Activated CD4-positive, alpha-beta T cell treated with anti-CD3 and anti-CD28 coated beads for 48 hours (primary cell): ENCODE data around the gene RGCC.

Experiments used
- DNase-seq: peaks from one replicate; pipeline ENCODE4 v3.0.0-alpha.2; 2020

RGCC gene

GRCh38 chr13:41455725-41456419 lies 1.5 kb upstream of the RGCC start:
- no peak for DNase-seq

GRCh38 chr13:41457589-41458186 lies 338 bp downstream of the RGCC start:
- DNase-seq: peak; percentile 60

- DNase-seq: peak; percentile 71
Measured at GRCh38 chr13:41458187-41458760, 924 bp downstream of the RGCC start.

DNA sequence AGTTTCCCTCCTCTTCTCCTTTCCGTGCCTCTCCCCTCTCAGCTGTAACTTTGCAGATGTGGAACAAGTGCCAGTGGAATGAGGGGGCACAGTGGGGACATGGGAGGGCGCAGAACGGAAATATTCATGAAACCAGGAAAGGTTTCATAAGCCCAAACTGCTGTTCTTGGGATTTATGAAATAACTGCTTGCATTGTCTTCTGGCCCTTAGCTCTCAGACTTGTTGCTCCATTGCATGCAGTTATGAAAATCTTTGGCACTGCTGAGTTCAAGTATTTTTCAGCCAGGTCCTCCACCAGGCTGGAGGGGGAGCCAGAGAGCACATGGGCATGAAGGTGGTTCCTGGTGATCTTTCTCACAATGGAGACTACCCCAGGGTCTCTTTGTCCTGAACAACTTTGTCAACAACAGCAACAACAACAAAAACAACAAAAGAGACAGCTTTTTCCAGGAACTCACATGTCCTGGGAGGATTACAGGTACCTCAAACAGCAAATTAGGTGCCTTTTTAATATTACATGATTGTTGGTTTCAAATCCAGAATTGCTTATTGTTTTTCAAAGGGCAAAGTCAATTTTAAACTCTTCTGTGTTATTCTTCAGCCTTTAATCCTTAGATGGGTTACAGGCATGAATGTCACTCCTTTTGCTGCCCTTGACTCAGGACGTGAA lies 1.5 kb downstream of the RGCC start:
- DNase-seq: peak; percentile 80

DNA sequence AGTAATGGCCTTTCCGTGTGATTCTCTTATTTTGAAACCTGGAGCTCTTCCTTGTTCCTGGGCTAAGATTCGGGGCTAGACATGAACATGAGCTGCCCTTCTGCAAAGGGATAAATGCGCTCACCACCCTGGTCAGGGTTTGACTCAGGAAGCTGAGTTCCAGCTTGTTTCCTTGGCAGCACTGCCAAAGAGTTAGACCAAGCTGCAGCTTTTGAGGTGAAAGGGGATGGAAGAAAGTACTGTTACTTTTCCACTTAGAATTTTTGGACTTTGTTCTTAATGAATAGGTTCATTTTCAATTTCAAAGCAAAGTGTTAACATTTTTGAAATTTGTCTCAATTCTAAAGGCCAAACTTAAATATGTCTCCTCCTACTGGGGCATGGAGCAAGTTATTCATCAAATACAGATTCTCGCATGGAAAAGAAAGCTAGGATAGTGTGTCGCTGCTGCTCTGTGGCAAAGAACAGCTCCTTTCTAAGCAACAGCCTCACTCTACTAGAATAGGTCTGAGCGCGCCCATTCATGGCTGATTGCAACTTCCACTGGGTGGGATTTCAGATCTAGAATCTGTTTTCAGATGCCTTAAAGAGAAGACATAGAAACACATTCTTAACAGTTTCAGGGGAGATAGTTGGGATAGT lies 2.2 kb downstream of the RGCC start:
- DNase-seq: peak; percentile 46

DNA sequence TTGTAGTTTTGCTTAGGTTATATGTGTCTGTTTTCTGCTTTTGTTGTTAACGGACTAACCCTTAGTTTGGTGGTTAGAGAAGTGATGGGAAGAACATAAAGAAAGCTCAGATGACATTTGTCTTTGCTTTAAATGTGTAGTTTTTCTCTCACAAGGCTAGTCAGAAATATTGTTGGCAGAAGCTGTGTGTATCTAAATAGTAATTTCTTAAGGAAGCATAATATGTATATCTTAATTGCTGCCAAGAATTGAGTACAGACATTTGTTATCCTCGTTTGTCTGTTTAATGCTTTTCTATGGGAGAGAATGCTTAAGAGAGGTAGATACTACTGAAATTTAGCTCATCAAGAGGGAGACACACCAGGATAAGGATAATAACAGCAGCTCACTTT lies 2.7 kb downstream of the RGCC start:
- DNase-seq: no peak

DNA sequence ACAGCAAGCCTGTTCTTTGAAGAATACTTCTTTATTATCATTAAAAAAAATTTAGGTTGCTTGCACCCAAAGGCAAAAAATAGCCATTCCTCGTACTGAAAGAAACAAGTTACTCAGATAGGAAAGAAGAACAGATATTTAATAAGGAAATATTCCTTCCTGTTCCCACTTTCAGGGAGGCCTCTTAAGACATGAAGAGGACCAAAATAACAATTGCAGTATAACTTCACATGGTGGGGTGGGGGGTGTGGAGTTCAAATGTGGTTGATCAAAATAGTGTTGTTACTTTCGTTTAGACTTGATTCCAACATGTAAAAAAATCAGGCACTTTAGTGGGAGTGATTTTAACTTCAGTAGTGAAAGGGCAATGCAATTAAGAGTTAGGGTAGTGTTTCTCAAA lies 3.6 kb downstream of the RGCC start:
- DNase-seq: no peak

DNA sequence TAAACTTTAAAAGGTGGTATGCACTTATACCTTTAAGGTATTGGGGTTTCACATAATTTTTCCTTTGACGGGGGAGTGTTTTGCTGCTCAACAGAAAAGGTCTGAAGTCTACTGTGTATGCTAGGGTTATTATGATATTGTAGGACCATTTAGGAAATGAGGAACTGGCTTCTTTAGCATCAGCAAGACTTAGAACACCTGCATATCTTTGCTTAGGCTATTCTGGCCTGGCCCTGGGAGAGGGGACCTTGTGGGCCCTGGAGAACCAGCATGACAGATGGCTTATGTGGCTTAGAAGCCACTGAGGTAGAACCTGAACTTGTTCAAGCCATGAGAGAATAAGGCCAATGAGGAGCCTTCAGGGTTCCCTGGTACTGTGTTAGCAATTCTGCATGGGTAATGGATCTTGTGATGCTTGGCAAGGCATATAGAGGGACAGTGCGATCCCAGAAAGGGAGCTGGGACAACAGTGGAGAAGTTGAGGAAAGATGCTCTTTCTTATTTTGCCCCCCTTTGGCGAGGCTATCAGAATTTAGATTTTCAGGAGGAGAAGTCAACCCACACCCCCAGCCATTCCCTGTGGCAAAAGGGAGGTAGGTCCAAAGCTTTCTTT lies 4.3 kb downstream of the RGCC start:
- DNase-seq: no peak

GRCh38 chr13:41462427-41462826 lies 5.1 kb downstream of the RGCC start:
- no peak for DNase-seq

- DNase-seq: peak; percentile 70
Measured at GRCh38 chr13:41463838-41464602, 6.7 kb downstream of the RGCC start.

DNA sequence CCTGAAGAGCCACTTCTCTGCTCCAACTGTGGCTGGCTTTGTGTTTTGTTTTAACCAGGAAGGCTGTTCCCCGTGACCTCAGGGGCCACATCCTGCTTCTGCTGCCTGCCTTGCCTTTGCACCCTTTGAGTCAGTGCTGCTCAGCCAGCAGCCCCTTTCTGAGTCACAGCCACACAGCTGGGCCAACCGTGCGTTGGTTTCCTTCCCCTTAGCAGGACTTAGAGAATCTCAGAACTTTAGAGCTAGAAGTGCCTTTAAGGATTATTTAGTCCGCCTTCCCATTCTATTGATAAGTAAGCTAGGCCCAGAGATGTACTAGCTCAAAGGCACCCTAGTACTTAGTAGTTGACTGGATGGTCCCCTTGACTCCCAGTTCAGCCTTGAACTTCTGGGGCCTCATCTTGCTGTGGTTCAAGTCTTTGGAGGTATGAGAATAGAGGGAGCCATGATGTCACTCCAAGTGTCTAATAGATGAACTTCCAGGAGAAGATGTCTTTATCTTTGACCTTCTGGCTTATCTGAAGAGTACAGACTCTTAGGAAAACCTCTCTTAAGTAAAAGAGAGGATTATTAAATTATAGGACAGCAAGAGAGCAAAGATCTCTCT lies 8.0 kb downstream of the RGCC start:
- peak; percentile 91 for DNase-seq

GRCh38 chr13:41465898-41466320 lies 8.6 kb downstream of the RGCC start:
- DNase-seq: no peak

DNA sequence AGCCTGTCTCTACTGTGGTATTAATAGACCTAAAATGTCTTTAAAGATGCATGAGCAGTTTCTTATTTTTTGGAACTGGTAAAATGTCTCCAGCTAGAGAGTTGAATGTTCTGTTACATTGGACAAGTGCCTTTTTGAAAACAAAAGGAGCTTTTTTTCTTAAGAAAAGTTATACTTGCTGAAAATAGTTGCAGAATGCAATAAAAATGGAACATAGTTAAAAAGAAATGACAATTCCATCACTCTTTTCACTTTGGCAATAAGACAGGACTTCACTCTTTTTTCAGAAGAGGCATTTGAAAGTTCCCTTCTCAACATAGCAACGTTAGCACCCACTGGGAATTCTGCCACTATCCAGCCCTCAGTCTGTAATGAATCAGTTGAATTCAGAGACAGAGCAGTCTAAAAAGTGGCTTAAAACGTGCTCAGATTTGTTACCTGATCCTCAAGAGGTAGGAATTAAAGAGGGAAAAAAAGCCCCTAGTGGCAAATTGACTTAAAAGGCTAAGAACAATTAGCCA lies 10.1 kb downstream of the RGCC start:
- no peak for DNase-seq

GRCh38 chr13:41468631-41469030 lies 11.3 kb downstream of the RGCC start:
- DNase-seq: no peak

- DNase-seq: peak; percentile 79
Measured at GRCh38 chr13:41470196-41470595, 12.8 kb downstream of the RGCC start.

GRCh38 chr13:41471785-41472184 lies 14.4 kb downstream of the RGCC start:
- no peak for DNase-seq

- no peak for DNase-seq
Measured at GRCh38 chr13:41487222-41487621, 29.9 kb downstream of the RGCC start.

DNA sequence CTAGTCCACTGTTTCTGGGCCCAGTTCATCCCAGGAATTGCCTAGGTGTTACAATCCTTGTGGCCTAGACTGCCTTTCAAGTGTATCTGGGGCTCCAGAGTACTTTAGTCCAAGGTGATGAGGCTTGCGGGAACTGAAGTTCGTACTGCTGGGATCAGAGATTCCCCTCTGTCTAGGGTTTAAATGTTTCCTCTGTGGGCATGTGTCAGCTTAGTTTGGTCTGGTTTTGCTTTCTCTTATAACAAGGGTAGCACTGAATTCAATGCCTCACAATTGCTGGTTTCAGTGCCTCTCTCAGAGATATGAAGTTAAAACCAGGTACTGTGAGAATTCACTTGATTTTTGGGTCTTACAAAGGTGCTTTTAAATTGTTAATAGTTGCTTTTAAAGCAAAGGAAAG lies 30.8 kb downstream of the RGCC start:
- DNase-seq: no peak

- no peak for DNase-seq
Measured at GRCh38 chr13:41490371-41491015, 33.1 kb downstream of the RGCC start.

- DNase-seq: no peak
Measured at GRCh38 chr13:41491436-41491835, 34.1 kb downstream of the RGCC start.
